ENCODE data around the gene PHF10. TPM values are rescaled to one million over a fixed set of nuclear protein-coding genes. Genes with fewer than 3 reads are reported as not detected.
"Not testable (repeated sequence)": the region's sequence is repeated elsewhere in the genome, so short reads cannot be mapped to it uniquely, and the experiment has no call there.

The PHF10 gene
- 10 to 100 TPM; 33.5 to 37.0 TPM for total RNA-seq
- 100 to 1,000 TPM in 5 of 6 donors, 10 to 100 TPM in 1; 99.9 to 122 (median 109) TPM for polyA plus RNA-seq (ENCODE audit: insufficient read length in 6 of 6)
- long read RNA-seq, donor 1, full-length matches to known transcripts: 15 of 23 reads
- long read RNA-seq, donor 1, partial matches to known transcripts: 8 of 23 reads
- long read RNA-seq, donor 1, other reads (novel, unspliced or antisense): 0 of 23 reads
- long read RNA-seq, donor 2, full-length matches to known transcripts: 20 of 20 reads
- long read RNA-seq, donor 2, partial matches to known transcripts: 0 of 20 reads
- long read RNA-seq, donor 2, other reads (novel, unspliced or antisense): 0 of 20 reads
- long read RNA-seq, donor 3, full-length matches to known transcripts: 10 of 10 reads
- long read RNA-seq, donor 3, partial matches to known transcripts: 0 of 10 reads
- long read RNA-seq, donor 3, other reads (novel, unspliced or antisense): 0 of 10 reads
- long read RNA-seq, donor 4, partial matches to known transcripts: 1 of 3 reads
- long read RNA-seq, donor 4, other reads (novel, unspliced or antisense): 1 of 3 reads
- long read RNA-seq, donor 5, full-length matches to known transcripts: 10 of 19 reads
- long read RNA-seq, donor 5, partial matches to known transcripts: 9 of 19 reads
- long read RNA-seq, donor 5, other reads (novel, unspliced or antisense): 0 of 19 reads
- long read RNA-seq, donor 6, full-length matches to known transcripts: 15 of 15 reads
- long read RNA-seq, donor 6, partial matches to known transcripts: 0 of 15 reads
- long read RNA-seq, donor 6, other reads (novel, unspliced or antisense): 0 of 15 reads
- long read RNA-seq, donor 7, full-length matches to known transcripts: 5 of 5 reads
- long read RNA-seq, donor 7, partial matches to known transcripts: 0 of 5 reads
- long read RNA-seq, donor 7, other reads (novel, unspliced or antisense): 0 of 5 reads
- long read RNA-seq, donor 8, full-length matches to known transcripts: 18 of 18 reads
- long read RNA-seq, donor 8, partial matches to known transcripts: 0 of 18 reads
- long read RNA-seq, donor 8, other reads (novel, unspliced or antisense): 0 of 18 reads
- long read RNA-seq, donor 9: 0 reads
- long read RNA-seq, donor 10, partial matches to known transcripts: 0 of 1 reads
- long read RNA-seq, donor 10, other reads (novel, unspliced or antisense): 0 of 1 reads
- long read RNA-seq, donor 11, full-length matches to known transcripts: 8 of 8 reads
- long read RNA-seq, donor 11, partial matches to known transcripts: 0 of 8 reads
- long read RNA-seq, donor 11, other reads (novel, unspliced or antisense): 0 of 8 reads
- long read RNA-seq, donor 12, full-length matches to known transcripts: 7 of 7 reads
- long read RNA-seq, donor 12, partial matches to known transcripts: 0 of 7 reads
- long read RNA-seq, donor 12, other reads (novel, unspliced or antisense): 0 of 7 reads

DNA sequence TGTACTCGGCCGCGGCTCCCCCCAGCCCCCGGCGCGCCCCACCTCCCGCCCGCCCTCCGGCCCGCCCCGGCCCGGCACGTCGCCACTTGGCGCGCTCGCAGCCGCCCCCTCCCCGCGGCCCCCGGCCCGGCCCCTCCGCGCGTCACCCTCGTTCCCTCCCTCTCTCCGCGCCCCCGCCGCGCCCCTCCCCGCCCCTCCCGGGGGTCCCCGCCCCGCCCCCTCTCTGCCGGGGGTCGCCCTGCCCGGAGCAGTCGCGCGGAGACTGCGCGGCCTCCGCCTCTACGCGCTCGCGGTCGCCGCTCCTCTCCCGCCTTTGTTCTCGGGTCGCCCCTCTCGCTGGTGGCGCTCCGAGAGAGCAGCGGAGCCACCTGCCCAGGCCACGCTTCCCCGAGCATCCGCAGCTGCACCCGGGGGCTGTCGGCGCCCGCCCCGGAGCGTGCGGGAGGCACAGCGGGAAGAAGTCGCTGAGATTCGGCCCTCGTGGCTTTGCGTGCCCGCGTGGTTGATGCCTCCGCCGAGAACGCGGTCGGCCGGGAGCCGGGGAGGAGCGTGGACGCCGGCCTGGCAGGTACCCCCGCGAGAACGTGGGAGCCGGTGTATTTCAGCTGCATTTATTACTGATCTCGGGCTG, at the start of gene PHF10:
PHF10 (minus strand) TSS at position 7 of the 631 bp plus-strand sequence. CDS start 569 bp downstream, outside the sequence.
- peak within 1 kb of the TSS; percentile 84 to 88 for H3K27ac ChIP-seq
- H3K4me3 ChIP-seq: peak within 1 kb of the TSS; percentile 64 to 67
- TF ChIP-seq, protein P1, sequence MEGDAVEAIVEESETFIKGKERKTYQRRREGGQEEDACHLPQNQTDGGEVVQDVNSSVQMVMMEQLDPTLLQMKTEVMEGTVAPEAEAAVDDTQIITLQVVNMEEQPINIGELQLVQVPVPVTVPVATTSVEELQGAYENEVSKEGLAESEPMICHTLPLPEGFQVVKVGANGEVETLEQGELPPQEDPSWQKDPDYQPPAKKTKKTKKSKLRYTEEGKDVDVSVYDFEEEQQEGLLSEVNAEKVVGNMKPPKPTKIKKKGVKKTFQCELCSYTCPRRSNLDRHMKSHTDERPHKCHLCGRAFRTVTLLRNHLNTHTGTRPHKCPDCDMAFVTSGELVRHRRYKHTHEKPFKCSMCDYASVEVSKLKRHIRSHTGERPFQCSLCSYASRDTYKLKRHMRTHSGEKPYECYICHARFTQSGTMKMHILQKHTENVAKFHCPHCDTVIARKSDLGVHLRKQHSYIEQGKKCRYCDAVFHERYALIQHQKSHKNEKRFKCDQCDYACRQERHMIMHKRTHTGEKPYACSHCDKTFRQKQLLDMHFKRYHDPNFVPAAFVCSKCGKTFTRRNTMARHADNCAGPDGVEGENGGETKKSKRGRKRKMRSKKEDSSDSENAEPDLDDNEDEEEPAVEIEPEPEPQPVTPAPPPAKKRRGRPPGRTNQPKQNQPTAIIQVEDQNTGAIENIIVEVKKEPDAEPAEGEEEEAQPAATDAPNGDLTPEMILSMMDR (IDR thresholded peaks at IDR 0.05): no peak
- H3K36me3 ChIP-seq: no peaks in the 10 kb centered on the region
- peak; percentile 63 for ATAC-seq
- intact Hi-C loops (cut with DNase I): no loop called here
- peaks cover 4 to 36% of the 10 kb centered on the region in 2 donors for H3K4me1 ChIP-seq
- no peaks in the 10 kb centered on the region for H3K9me3 ChIP-seq
- peak; percentile 49 to 89 (median 72) for DNase-seq
- peaks cover 0 to 6% of the 10 kb centered on the region in 2 donors for H3K27me3 ChIP-seq

DNA sequence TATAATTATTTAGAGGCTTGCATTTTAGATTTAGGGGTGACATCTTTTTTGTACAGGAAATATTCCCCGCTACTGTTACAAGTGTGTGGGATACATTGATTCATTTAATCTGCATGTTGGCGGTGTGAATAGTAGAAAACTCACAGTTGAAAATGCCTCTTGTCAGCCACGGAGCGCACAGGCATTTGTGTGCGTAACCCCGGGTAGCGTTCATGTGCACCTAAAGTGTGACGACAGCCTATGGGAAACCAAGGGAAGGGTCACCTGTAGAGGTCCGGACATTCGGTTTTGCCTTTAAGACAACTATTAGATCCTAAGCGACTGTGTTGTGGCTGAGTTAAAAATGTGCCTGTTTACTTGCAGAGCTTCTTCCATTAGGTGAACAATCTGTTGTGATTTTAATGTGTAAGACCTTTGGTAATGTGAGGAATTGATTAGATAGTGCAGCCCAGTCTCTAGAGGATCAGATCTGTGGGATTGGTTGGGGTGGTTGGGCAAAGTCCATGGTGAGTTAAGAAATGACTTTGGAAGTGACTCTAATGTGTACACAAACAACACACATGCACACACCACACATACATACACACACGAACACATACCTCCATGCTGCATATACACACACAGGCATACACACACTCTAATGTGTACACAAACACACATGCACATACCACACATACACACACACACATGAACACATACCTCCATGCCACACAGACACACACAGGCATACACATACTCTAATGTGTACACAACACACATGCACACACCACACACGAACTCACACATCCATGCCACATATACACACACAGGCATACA, 42.8 kb upstream of the PHF10 start:
- H3K9me3 ChIP-seq: no peaks in the 10 kb centered on the region
- no peaks in the 10 kb centered on the region for H3K4me1 ChIP-seq
- no peaks in the 10 kb centered on the region for H3K27me3 ChIP-seq
- H3K27ac ChIP-seq: no peak overlapping the region
- ATAC-seq (no peak), DNase-seq (no peak)
- intact Hi-C loops (cut with DNase I): no loop called here
- TF ChIP-seq, protein P1 (IDR thresholded peaks at IDR 0.05): no peak
- H3K36me3 ChIP-seq: peaks cover 0 to 65% of the 10 kb centered on the region in 2 donors
- H3K4me3 ChIP-seq: no peak overlapping the region

DNA sequence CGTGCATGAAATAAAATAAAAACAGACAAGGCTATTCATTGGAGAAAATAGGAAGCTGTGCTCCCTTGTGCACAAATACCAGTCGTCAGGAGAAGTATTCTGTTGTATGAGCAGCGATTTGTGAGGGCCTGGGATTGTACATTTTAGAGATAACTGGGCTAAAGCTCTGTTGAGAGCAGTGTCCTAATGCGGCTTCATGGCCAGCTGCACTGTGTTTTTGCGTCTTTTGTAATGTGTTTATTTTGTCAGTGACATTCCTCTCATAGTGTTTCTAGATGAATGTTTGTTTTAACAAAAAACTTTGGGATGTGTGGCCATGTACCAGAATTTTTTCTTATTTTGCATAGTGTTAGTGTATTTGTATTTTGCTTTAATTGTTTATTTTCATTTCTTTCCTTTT, 41.9 kb upstream of the PHF10 start:
- TF ChIP-seq, protein P1 (IDR thresholded peaks at IDR 0.05): no peak
- Histone ChIP-seq H3K27me3 (no peaks in the 10 kb centered on the region), H3K4me3 (no peak overlapping the region), H3K27ac (no peak overlapping the region), H3K4me1 (no peaks in the 10 kb centered on the region), H3K9me3 (no peaks in the 10 kb centered on the region), H3K36me3 (peaks cover 0 to 66% of the 10 kb centered on the region in 2 donors)
- peak in 2 of 4 donors; percentile 73 to 76 for DNase-seq
- intact Hi-C loops (cut with DNase I): no loop called here
- no peak for ATAC-seq

DNA sequence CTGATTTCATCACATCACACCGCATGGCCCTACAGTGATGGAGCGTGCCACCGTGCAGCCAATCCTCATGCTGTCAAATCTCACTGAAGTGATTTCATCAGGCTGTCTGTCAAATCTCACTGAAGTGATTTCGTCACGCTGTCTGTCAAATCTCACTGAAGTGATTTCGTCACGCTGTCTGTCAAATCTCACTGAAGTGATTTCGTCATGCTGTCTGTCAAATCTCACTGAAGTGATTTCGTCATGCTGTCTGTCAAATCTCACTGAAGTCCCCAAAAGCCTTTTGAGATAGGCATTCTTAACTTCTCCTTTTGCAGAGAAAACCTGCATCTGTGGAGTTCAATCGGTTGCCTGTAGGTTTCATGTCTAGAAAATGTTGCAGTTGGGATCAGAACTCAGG, 41.5 kb upstream of the PHF10 start:
- H3K27me3 ChIP-seq; intact Hi-C loops (cut with DNase I); H3K4me3 ChIP-seq; DNase-seq; ATAC-seq; H3K9me3 ChIP-seq; H3K4me1 ChIP-seq; H3K27ac ChIP-seq: not testable (repeated sequence)
- peaks cover 0 to 70% of the 10 kb centered on the region in 2 donors for H3K36me3 ChIP-seq

All from left lung (tissue), 14 donors.